Body of pancreas (tissue), 4 donors: Measurements from ENCODE around the gene UBE2D2. TPM values are rescaled to one million over a fixed set of nuclear protein-coding genes. Genes with fewer than 3 reads are reported as not detected.
A peak's percentile ranks its signal among the peaks of the same experiment; 100 is the strongest.

Source experiments
- ATAC-seq: fragments of 150-250 bp; one replicate; pipeline ENCODE4 v1.9.1; 2016
- DNase-seq, 4 donors: peaks; one replicate each; pipeline ENCODE4 v3.0.0-alpha.2; 2019
- H3K27ac ChIP-seq, 4 donors: fragments of 200-600 bp; sonication (generic); 1 replicate in 3 of 4; 2 replicates in 1 of 4; pipeline versions ENCODE4 v1.5.1 to v1.6.1; 2016 to 2019; ENCODE audit warnings: mild to moderate bottlenecking in 1 of 4, mixed read lengths in 1 of 4, moderate library complexity in 1 of 4
- H3K27me3 ChIP-seq, 2 donors: fragments of 200-600 bp; sonication (generic); one replicate each; pipeline ENCODE4 v1.6.0; 2016; ENCODE audit warnings: mild to moderate bottlenecking in 1 of 2
- H3K36me3 ChIP-seq, 2 donors: fragments of 200-600 bp; sonication (generic); replicated peaks in 1 of 2; 2 replicates each; pipeline ENCODE4 v1.5.1; 2016; ENCODE audit warnings: low read depth in 2 of 2; ENCODE audit not compliant: insufficient read depth in 1 of 2
- H3K4me1 ChIP-seq: fragments of 200-600 bp; sonication (generic); one replicate; pipeline ENCODE4 v1.6.0; 2016
- H3K4me3 ChIP-seq, 2 donors: fragments of 200-600 bp; sonication (generic); 1 replicate in 1 of 2; 2 replicates in 1 of 2; pipeline ENCODE4 v1.5.1; 2016 to 2019
- H3K9me3 ChIP-seq, 3 donors: fragments of 200-600 bp; sonication (generic); 1 replicate in 2 of 3; 2 replicates in 1 of 3; pipeline ENCODE4 v1.5.1; 2016
- CTCF ChIP-seq, 7 experiments: fragments of 450-650 bp in 4 of 7; fragments of 200-600 bp in 3 of 7; sonication (generic) in 3 of 7; IDR thresholded peaks; one replicate each; pipeline ENCODE4 v1.5.1; 2016 to 2019; ENCODE audit warnings: antibody characterized with exemption in 7 of 7
- POLR2A ChIP-seq, 3 donors: fragments of 450-650 bp; IDR thresholded peaks; one replicate each; pipeline ENCODE4 v1.6.1; 2016; ENCODE audit warnings: antibody characterized with exemption in 3 of 3, mild to moderate bottlenecking in 2 of 3
- WGBS, 2 donors: methylation state at CpG; one replicate each; pipeline ENCODE4 v1.1.5; 2017; 5-methylcytosine and 5-hydroxymethylcytosine counted together
- intact Hi-C: fragments of 100-400 bp; cut with DNase I; formaldehyde crosslinking; loops from one replicate; pipeline ENCODE4 v1.15.1; 2023
- total RNA-seq, 2 donors: library from RNA; depleted of rRNA; stranded (reverse); fragments of >200 nt; gene quantifications; one replicate each; pipeline ENCODE4 v1.1.0, GENCODE V29; 2016

Gene UBE2D2
- total RNA-seq, 2 donors from 2014 or later, result 38.9 to 102 TPM

GRCh38 chr5:139646111-139646510 lies 85.0 kb downstream of the UBE2D2 start:
- DNase-seq (peak in 2 of 4 donors; percentile 4 to 9), ATAC-seq (no peak)
- TF ChIP-seq CTCF (IDR thresholded peaks at IDR 0.05) (no peak), POLR2A (IDR thresholded peaks at IDR 0.05) (no peak)
- H3K4me1 ChIP-seq, result peaks cover 55% of the 10 kb centered on the region
- 83 to 90% methylated on average over 3 of the region's 3 CpGs for WGBS, 2 donors
- intact Hi-C loops, result no loop called here
- H3K36me3 ChIP-seq, result no peaks in the 10 kb centered on the region
- H3K27ac ChIP-seq, result peak overlapping the region in 2 of 4 donors; percentile 26 to 94
- no peaks in the 10 kb centered on the region for H3K27me3 ChIP-seq
- H3K9me3 ChIP-seq, result no peaks in the 10 kb centered on the region
- H3K4me3 ChIP-seq, result no peak overlapping the region

GRCh38 chr5:139646912-139647505 lies 85.9 kb downstream of the UBE2D2 start:
- TF ChIP-seq CTCF (IDR thresholded peaks at IDR 0.05) (no peak), POLR2A (IDR thresholded peaks at IDR 0.05) (no peak)
- ATAC-seq, result no peak
- Histone ChIP-seq H3K27ac (peak overlapping the region in 3 of 4 donors; percentile 26 to 97 (median 94)), H3K36me3 (no peaks in the 10 kb centered on the region), H3K9me3 (no peaks in the 10 kb centered on the region), H3K4me1 (peaks cover 57% of the 10 kb centered on the region), H3K27me3 (no peaks in the 10 kb centered on the region), H3K4me3 (no peak overlapping the region)
- WGBS, 2 donors, result 16 to 37% methylated on average over 9 to 24 of the region's 25 CpGs
- intact Hi-C loops, result no loop called here
- peak; percentile 25 to 47 (median 40) for DNase-seq

GRCh38 chr5:139647506-139648204 lies 86.5 kb downstream of the UBE2D2 start:
- no peaks in the 10 kb centered on the region for H3K27me3 ChIP-seq
- peaks cover 57% of the 10 kb centered on the region for H3K4me1 ChIP-seq
- no peak for TF ChIP-seq POLR2A (IDR thresholded peaks at IDR 0.05)
- peak in 1 of 7 experiments; percentile 0 for TF ChIP-seq CTCF (IDR thresholded peaks at IDR 0.05)
- intact Hi-C loops, result no loop called here
- no peaks in the 10 kb centered on the region for H3K36me3 ChIP-seq
- 12 to 26% methylated on average over 24 to 46 of the region's 46 CpGs for WGBS, 2 donors
- H3K27ac ChIP-seq, result peak overlapping the region; percentile 94 to 98 (median 96)
- H3K4me3 ChIP-seq, result peak overlapping the region in 1 of 2 donors; percentile 95
- no peak for ATAC-seq
- peak; percentile 13 to 46 (median 26) for DNase-seq
- no peaks in the 10 kb centered on the region for H3K9me3 ChIP-seq

GRCh38 chr5:139648205-139649081 lies 87.3 kb downstream of the UBE2D2 start, which contains the start of gene CXXC5:
Gene CXXC5, plus strand, starts transcription at chr5:139648349. Its CDS starts 32,175 bp downstream, at chr5:139680524.
- H3K36me3 ChIP-seq, result no peaks in the 10 kb centered on the region
- WGBS, 2 donors, result 0 to 2% methylated on average over 20 to 72 of the region's 106 CpGs
- peak in 3 of 7 experiments; percentile 4 to 8 (median 5) for TF ChIP-seq CTCF (IDR thresholded peaks at IDR 0.05)
- peak; percentile 87 to 94 (median 90) for TF ChIP-seq POLR2A (IDR thresholded peaks at IDR 0.05)
- DNase-seq, result peak; percentile 89 to 92 (median 91)
- H3K27ac ChIP-seq, result peak within 1 kb of the TSS; percentile 94 to 98 (median 96)
- peak within 1 kb of the TSS; percentile 95 to 96 for H3K4me3 ChIP-seq
- no peaks in the 10 kb centered on the region for H3K9me3 ChIP-seq
- peaks cover 57% of the 10 kb centered on the region for H3K4me1 ChIP-seq
- peak; percentile 72 for ATAC-seq
- H3K27me3 ChIP-seq, result no peaks in the 10 kb centered on the region
- intact Hi-C loops, result no loop called here
